Thyroid gland (tissue), 4 donors: ENCODE data around the gene CCDC136. TPM values are rescaled to one million over a fixed set of nuclear protein-coding genes. Genes with fewer than 3 reads are reported as not detected.

ENCODE experiments used
- DNase-seq, 2 donors: peaks; one replicate each; pipeline ENCODE4 v3.0.0-alpha.2; 2019
- H3K27ac ChIP-seq, 3 donors: fragments of 200-600 bp; sonication (generic); 1 replicate in 2 of 3; 2 replicates in 1 of 3; pipeline ENCODE4 v1.5.1; 2016 to 2019; ENCODE audit warnings: mild to moderate bottlenecking in 1 of 3, moderate library complexity in 1 of 3
- H3K27me3 ChIP-seq: fragments of 200-600 bp; sonication (generic); one replicate; pipeline ENCODE4 v1.5.1; 2019
- H3K36me3 ChIP-seq, 2 donors: fragments of 200-600 bp; sonication (generic); one replicate each; pipeline ENCODE4 v1.5.1; 2016 to 2019
- H3K4me1 ChIP-seq, 2 donors: fragments of 200-600 bp; sonication (generic); one replicate each; pipeline ENCODE4 v1.5.1; 2017 to 2019
- H3K4me3 ChIP-seq, 3 donors: fragments of 200-600 bp; sonication (generic); replicated peaks in 1 of 3; 1 replicate in 2 of 3; 2 replicates in 1 of 3; pipeline ENCODE4 v1.5.1; 2016; ENCODE audit warnings: mild to moderate bottlenecking in 1 of 3
- H3K9me3 ChIP-seq: fragments of 200-600 bp; sonication (generic); one replicate; pipeline ENCODE4 v1.5.1; 2017
- CTCF ChIP-seq, 6 experiments: fragments of 200-600 bp in 3 of 6; fragments of 450-650 bp in 3 of 6; sonication (generic) in 3 of 6; IDR thresholded peaks; one replicate each; pipeline ENCODE4 v1.5.1; 2016 to 2019; ENCODE audit warnings: antibody characterized with exemption in 6 of 6, mild to moderate bottlenecking in 2 of 6, inconsistent platforms in 1 of 6, moderate library complexity in 1 of 6
- POLR2A ChIP-seq, 2 donors: fragments of 450-650 bp; IDR thresholded peaks; one replicate each; pipeline ENCODE4 v1.6.1; 2017; ENCODE audit warnings: antibody characterized with exemption in 2 of 2, mild to moderate bottlenecking in 2 of 2, moderate library complexity in 1 of 2
- WGBS, 2 donors: methylation state at CpG; one replicate each; pipeline ENCODE4 v1.1.5; 2017; 5-methylcytosine and 5-hydroxymethylcytosine counted together
- intact Hi-C: fragments of 100-400 bp; cut with DNase I; formaldehyde crosslinking; loops from one replicate; pipeline ENCODE4 v1.15.1; 2023
- total RNA-seq, 4 donors: library from RNA; depleted of rRNA; stranded (reverse); fragments of >200 nt; gene quantifications; one replicate each; pipeline ENCODE4 v1.2.3, GENCODE V29; 2016

The CCDC136 gene
- total RNA-seq, 4 donors from 2014 or later = 4.4 to 4.9 (median 4.6) TPM

GRCh38 chr7:128790315-128791041, 1.3 kb upstream of the CCDC136 start:
- H3K36me3 ChIP-seq = no peaks in the 10 kb centered on the region
- TF ChIP-seq POLR2A (IDR thresholded peaks at IDR 0.05) (no peak), CTCF (IDR thresholded peaks at IDR 0.05) (peak in 1 of 6 experiments; percentile 1)
- peak overlapping the region in 2 of 3 donors; percentile 59 to 88 for H3K4me3 ChIP-seq
- no peak for DNase-seq
- H3K27ac ChIP-seq = peak overlapping the region in 1 of 3 donors; percentile 37
- no peaks in the 10 kb centered on the region for H3K27me3 ChIP-seq
- WGBS, 2 donors = 23 to 33% methylated on average over 16 to 20 of the region's 45 CpGs
- peaks cover 8 to 9% of the 10 kb centered on the region in 2 donors for H3K4me1 ChIP-seq
- H3K9me3 ChIP-seq = no peaks in the 10 kb centered on the region
- intact Hi-C loops = no loop called here

DNA sequence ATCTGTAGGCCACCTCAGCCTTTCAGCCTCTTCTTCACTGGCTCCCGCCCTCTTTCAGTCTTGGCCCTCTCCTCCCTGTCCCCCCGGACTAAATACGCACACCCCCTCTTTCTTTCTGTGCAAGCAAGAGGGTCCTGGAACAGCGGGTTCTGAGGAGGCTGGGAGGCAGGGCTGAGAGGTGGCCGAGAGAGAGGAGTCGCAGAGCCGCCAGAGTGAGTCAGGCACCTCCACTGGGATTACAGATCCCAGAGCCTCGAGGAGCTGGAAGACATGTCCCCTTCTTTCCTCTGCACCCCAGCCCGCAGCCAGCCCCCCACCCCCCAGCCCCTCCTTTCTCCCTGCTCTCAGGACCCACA, 182 bp downstream of the CCDC136 start:
- intact Hi-C loops = no loop called here
- H3K4me3 ChIP-seq = peak overlapping the region in 1 of 3 donors; percentile 88
- H3K9me3 ChIP-seq = no peaks in the 10 kb centered on the region
- TF ChIP-seq CTCF (IDR thresholded peaks at IDR 0.05) = no peak
- no peak for TF ChIP-seq POLR2A (IDR thresholded peaks at IDR 0.05)
- H3K4me1 ChIP-seq = peaks cover 8 to 9% of the 10 kb centered on the region in 2 donors
- H3K27ac ChIP-seq = no peak overlapping the region
- WGBS, 2 donors = 9 to 21% methylated on average over 8 of the region's 9 CpGs
- DNase-seq = no peak
- H3K27me3 ChIP-seq = no peaks in the 10 kb centered on the region
- H3K36me3 ChIP-seq = no peaks in the 10 kb centered on the region

- intact Hi-C loops = no loop called here
- H3K36me3 ChIP-seq = no peaks in the 10 kb centered on the region
- H3K4me1 ChIP-seq = peaks cover 8 to 9% of the 10 kb centered on the region in 2 donors
- H3K27ac ChIP-seq = no peak overlapping the region
- DNase-seq = no peak
- 66 to 68% methylated on average over 10 of the region's 10 CpGs for WGBS, 2 donors
- no peak overlapping the region for H3K4me3 ChIP-seq
- TF ChIP-seq POLR2A (IDR thresholded peaks at IDR 0.05) = no peak
- no peaks in the 10 kb centered on the region for H3K27me3 ChIP-seq
- no peaks in the 10 kb centered on the region for H3K9me3 ChIP-seq
These were observed 858 bp downstream of the CCDC136 start for GRCh38 chr7:128792471-128793180.

DNA sequence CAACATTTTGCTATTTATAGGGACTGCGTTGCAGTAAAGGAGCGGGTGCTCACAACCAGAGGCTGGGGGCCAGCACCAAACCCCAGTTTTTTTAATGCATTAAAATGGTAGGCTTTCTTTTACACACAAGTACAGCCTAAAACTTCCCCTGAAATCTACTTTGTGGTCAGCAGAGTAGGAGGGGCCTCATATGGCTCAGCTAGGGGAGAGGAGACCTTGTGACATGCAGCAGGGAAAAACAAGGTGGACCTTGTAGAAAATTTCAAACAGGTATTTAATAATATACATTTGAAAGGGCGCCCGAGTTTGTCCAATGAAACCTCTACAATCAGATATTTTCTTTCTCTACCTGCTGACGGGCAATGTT, 1.4 kb downstream of the CCDC136 start:
- Histone ChIP-seq H3K9me3 (no peaks in the 10 kb centered on the region), H3K4me3 (no peak overlapping the region), H3K27ac (no peak overlapping the region), H3K27me3 (no peaks in the 10 kb centered on the region), H3K4me1 (peaks cover 8 to 9% of the 10 kb centered on the region in 2 donors), H3K36me3 (no peaks in the 10 kb centered on the region)
- TF ChIP-seq CTCF (IDR thresholded peaks at IDR 0.05) (no peak), POLR2A (IDR thresholded peaks at IDR 0.05) (no peak)
- WGBS, 2 donors = 95 to 96% methylated on average over 5 of the region's 5 CpGs
- intact Hi-C loops = no loop called here
- no peak for DNase-seq

- 61 to 63% methylated on average over 3 of the region's 3 CpGs for WGBS, 2 donors
- no peak for TF ChIP-seq POLR2A (IDR thresholded peaks at IDR 0.05)
- TF ChIP-seq CTCF (IDR thresholded peaks at IDR 0.05) = no peak
- H3K36me3 ChIP-seq = no peaks in the 10 kb centered on the region
- H3K4me3 ChIP-seq = no peak overlapping the region
- peaks cover 8 to 9% of the 10 kb centered on the region in 2 donors for H3K4me1 ChIP-seq
- peak in 1 of 2 donors; percentile 9 for DNase-seq
- no peak overlapping the region for H3K27ac ChIP-seq
- intact Hi-C loops = no loop called here
- H3K9me3 ChIP-seq = no peaks in the 10 kb centered on the region
- H3K27me3 ChIP-seq = no peaks in the 10 kb centered on the region
These were observed 2.3 kb downstream of the CCDC136 start for GRCh38 chr7:128794020-128794419.
